ENCODE measurements around the gene MOB3B. TPM values are rescaled to one million over a fixed set of nuclear protein-coding genes. Genes with fewer than 3 reads are reported as not detected.

The MOB3B gene
- total and polyA plus RNA-seq, 2 of the 13 experiments (the other 11 are each of a cell fraction or from before 2014, with no cell fraction given): 0.03 to 0.09 TPM

DNA sequence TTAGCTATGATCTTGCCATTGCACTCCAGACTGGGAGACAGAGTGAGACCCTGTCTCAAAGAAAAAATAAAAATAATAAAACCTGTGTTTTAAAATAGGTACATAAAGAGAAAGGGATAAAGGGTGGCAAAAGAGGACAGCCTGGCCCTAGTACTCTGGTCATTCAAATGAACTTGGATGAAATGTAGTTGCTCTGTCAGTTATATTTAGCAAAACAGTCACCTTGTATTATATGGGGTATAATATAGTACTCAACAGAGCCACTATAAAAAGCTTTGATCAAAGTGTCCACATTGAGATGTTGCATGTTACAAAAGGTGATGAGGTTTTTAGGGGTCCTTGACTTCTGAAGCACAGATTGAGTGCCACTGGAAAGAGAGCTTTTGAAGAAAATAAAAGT is 171.6 kb downstream of the MOB3B start (continued):
- TF ChIP-seq ATM (IDR thresholded peaks at IDR 0.05; ENCODE audit: borderline replicate concordance) (no peak), AGO1 (IDR thresholded peaks at IDR 0.05; ENCODE audit: low read depth, low read length, poor library complexity, severe bottlenecking) (no peak), ZBTB8A (CRISPR knock-in tag; IDR thresholded peaks at IDR 0.05; ENCODE audit: borderline replicate concordance, low read depth) (no peak), FOXP1 (IDR thresholded peaks at IDR 0.05) (no peak), FOXP1 (CRISPR knock-in tag; IDR thresholded peaks at IDR 0.05) (no peak), IKZF1 (IDR thresholded peaks at IDR 0.05) (no peak), POLR2A (IDR thresholded peaks at IDR 0.05; ENCODE audit: insufficient read depth in 1 of 2, low read depth in 2 of 2, low read length in 2 of 2) (no peak)
- TF ChIP-seq, protein P1, sequence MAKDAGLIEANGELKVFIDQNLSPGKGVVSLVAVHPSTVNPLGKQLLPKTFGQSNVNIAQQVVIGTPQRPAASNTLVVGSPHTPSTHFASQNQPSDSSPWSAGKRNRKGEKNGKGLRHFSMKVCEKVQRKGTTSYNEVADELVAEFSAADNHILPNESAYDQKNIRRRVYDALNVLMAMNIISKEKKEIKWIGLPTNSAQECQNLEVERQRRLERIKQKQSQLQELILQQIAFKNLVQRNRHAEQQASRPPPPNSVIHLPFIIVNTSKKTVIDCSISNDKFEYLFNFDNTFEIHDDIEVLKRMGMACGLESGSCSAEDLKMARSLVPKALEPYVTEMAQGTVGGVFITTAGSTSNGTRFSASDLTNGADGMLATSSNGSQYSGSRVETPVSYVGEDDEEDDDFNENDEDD (CRISPR knock-in tag; IDR thresholded peaks at IDR 0.05; ENCODE audit: borderline replicate concordance): no peak
- TF ChIP-seq, protein P2, sequence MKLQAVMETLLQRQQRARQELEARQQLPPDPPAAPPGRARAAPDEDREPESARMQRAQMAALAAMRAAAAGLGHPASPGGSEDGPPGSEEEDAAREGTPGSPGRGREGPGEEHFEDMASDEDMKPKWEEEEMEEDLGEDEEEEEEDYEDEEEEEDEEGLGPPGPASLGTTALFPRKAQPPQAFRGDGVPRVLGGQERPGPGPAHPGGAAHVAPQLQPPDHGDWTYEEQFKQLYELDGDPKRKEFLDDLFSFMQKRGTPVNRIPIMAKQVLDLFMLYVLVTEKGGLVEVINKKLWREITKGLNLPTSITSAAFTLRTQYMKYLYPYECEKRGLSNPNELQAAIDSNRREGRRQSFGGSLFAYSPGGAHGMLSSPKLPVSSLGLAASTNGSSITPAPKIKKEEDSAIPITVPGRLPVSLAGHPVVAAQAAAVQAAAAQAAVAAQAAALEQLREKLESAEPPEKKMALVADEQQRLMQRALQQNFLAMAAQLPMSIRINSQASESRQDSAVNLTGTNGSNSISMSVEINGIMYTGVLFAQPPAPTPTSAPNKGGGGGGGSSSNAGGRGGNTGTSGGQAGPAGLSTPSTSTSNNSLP (IDR thresholded peaks at IDR 0.05; ENCODE audit: low read depth, low read length): no peak
- TF ChIP-seq, protein P3, sequence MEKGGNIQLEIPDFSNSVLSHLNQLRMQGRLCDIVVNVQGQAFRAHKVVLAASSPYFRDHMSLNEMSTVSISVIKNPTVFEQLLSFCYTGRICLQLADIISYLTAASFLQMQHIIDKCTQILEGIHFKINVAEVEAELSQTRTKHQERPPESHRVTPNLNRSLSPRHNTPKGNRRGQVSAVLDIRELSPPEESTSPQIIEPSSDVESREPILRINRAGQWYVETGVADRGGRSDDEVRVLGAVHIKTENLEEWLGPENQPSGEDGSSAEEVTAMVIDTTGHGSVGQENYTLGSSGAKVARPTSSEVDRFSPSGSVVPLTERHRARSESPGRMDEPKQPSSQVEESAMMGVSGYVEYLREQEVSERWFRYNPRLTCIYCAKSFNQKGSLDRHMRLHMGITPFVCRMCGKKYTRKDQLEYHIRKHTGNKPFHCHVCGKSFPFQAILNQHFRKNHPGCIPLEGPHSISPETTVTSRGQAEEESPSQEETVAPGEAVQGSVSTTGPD (CRISPR knock-in tag; IDR thresholded peaks at IDR 0.05): no peak

DNA sequence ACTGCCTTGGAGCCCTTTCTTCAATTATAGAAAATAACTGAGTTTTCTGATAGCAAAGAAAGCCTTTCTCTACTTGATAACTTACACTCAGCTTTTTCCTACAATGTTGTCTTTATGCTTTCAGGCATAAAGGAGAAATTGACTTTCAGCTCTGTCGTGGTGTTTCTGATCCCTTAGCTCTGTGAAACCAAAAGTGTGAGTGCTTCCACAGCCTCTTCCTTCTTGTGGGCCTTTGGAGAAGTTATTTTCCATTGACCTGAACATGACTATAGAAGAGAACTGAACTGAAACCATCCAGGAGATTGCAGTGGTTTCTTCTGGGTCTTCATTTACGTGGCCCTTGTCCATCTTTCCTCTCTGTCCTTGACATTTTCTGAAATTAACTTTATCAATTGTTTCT is 173.2 kb downstream of the MOB3B start:
- H3K36me3 ChIP-seq (replicated peaks in 1 of 2; ENCODE audit: control insufficient read depth in 1 of 2, insufficient read depth in 2 of 2, low read length in 2 of 2): no peaks in the 10 kb centered on the region
- no peak for ATAC-seq

More for the DNA sequence above, 173.2 kb downstream of the MOB3B start:
- BruUV-seq (replicated peaks): no TSS peak
- Histone ChIP-seq H2AFZ (ENCODE audit: low read length) (no peak overlapping the region), H3K9ac (ENCODE audit: insufficient read depth, low read depth, low read length) (no peak overlapping the region), H3K4me2 (ENCODE audit: low read depth, low read length) (no peak overlapping the region), H4K20me1 (ENCODE audit: insufficient read depth, low read length) (no peaks in the 10 kb centered on the region), H3K9me3 (ENCODE audit: low read length) (no peaks in the 10 kb centered on the region), H3K79me2 (ENCODE audit: insufficient read depth, low read length) (no peaks in the 10 kb centered on the region), H3K27ac (ENCODE audit: extremely low read length, insufficient read depth, low read length) (no peak overlapping the region), H3K27me3 (ENCODE audit: control insufficient read depth in 1 of 2, insufficient read depth in 2 of 2, low read length in 2 of 2) (0 out of 5 replicates have a peak, but pooled peaks cover 0 to 2% of the 10 kb centered on the region in 2 experiments), H3K4me3 (replicated peaks in 1 of 3; ENCODE audit: insufficient read depth in 1 of 3, low read depth in 2 of 3, low read length in 3 of 3) (no peak overlapping the region), H3K4me1 (ENCODE audit: insufficient read depth, low read length) (peaks cover 5% of the 10 kb centered on the region)
- DNase-seq (ENCODE audit: low spot score) (no peak), FAIRE-seq (no peak)
- in situ Hi-C loops (cut with HindIII; ENCODE audit: extremely low pct_ligation_motif_present, low pct_unique_long_range_greater_than_20kb) (no loop called here), intact Hi-C loops (cut with micrococcal nuclease; ENCODE audit: unreplicated experiment) (no loop called here)
- POLR2A ChIA-PET: no interaction called here
- TF ChIP-seq TCF7L2 (IDR thresholded peaks at IDR 0.05; ENCODE audit: low read depth, low read length) (no peak), ZNF777 (CRISPR knock-in tag; IDR thresholded peaks at IDR 0.05) (no peak), MIXL1 (CRISPR knock-in tag; IDR thresholded peaks at IDR 0.05) (no peak), ZNF550 (CRISPR knock-in tag; IDR thresholded peaks at IDR 0.05; ENCODE audit: borderline replicate concordance) (no peak), ZNF343 (CRISPR knock-in tag; IDR thresholded peaks at IDR 0.05) (no peak), RORA (CRISPR knock-in tag; IDR thresholded peaks at IDR 0.05) (no peak), CBX1 (IDR thresholded peaks at IDR 0.05; ENCODE audit: low read depth) (no peak)
- TF ChIP-seq, protein P4, sequence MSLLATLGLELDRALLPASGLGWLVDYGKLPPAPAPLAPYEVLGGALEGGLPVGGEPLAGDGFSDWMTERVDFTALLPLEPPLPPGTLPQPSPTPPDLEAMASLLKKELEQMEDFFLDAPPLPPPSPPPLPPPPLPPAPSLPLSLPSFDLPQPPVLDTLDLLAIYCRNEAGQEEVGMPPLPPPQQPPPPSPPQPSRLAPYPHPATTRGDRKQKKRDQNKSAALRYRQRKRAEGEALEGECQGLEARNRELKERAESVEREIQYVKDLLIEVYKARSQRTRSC (CRISPR knock-in tag; IDR thresholded peaks at IDR 0.05; ENCODE audit: low read depth): no peak
- WGBS (ENCODE audit: low lambda C conversion rate): 7% methylated on average over 2 of the region's 2 CpGs
- CTCF ChIA-PET (ENCODE audit: low intra/inter-chr PET ratio, low total read pairs): no interaction called here

Measured in HepG2 (cell line).